GM23338 (cell line): ENCODE data around the gene UVSSA. TPM values are rescaled to one million over a fixed set of nuclear protein-coding genes. Genes with fewer than 3 reads are reported as not detected.

Source experiments
- ATAC-seq: fragments of 200-7000 bp; cut with Tn5 transposase; 3 replicates; pipeline ENCODE4 v1.9.1; 2020
- DNase-seq: peaks from one replicate; pipeline ENCODE4 v3.0.0-alpha.2; 2015; ENCODE audit warnings: low spot score
- H2AFZ ChIP-seq: fragments of 200-600 bp; sonication (generic); 2 replicates; pipeline ENCODE4 v1.8.0; 2016; ENCODE audit warnings: antibody characterized with exemption, mild to moderate bottlenecking, moderate library complexity
- H3F3A ChIP-seq: fragments of 200-600 bp; sonication (generic); replicated peaks from 2 replicates; pipeline ENCODE4 v1.8.0; 2017; ENCODE audit warnings: antibody characterized with exemption, mixed run types, low read depth
- H3K27ac ChIP-seq: fragments of 200-600 bp; sonication (generic); 2 replicates; pipeline ENCODE4 v1.6.1; 2016; ENCODE audit warnings: low read depth
- H3K27me3 ChIP-seq: fragments of 200-600 bp; sonication (generic); 2 replicates; pipeline ENCODE4 v1.8.0; 2016; ENCODE audit warnings: mild to moderate bottlenecking, mixed run types, moderate library complexity; ENCODE audit not compliant: insufficient read depth
- H3K36me3 ChIP-seq: fragments of 200-600 bp; sonication (generic); 2 replicates; pipeline ENCODE4 v1.8.0; 2016; ENCODE audit warnings: mild to moderate bottlenecking; ENCODE audit not compliant: insufficient read depth
- H3K4me1 ChIP-seq: fragments of 200-600 bp; sonication (generic); 2 replicates; pipeline ENCODE4 v1.8.0; 2016; ENCODE audit warnings: mild to moderate bottlenecking, moderate library complexity; ENCODE audit not compliant: insufficient read depth
- H3K4me2 ChIP-seq: fragments of 200-600 bp; sonication (generic); 2 replicates; pipeline ENCODE4 v1.7.1; 2017; ENCODE audit warnings: mixed run types
- H3K4me3 ChIP-seq: fragments of 200-600 bp; sonication (generic); 2 replicates; pipeline ENCODE4 v1.6.1; 2016; ENCODE audit warnings: mixed run types
- H3K79me2 ChIP-seq: fragments of 200-600 bp; sonication (generic); replicated peaks from 2 replicates; pipeline ENCODE4 v1.8.0; 2017; ENCODE audit warnings: mild to moderate bottlenecking; ENCODE audit not compliant: insufficient read depth
- H3K9me2 ChIP-seq: fragments of 200-600 bp; sonication (generic); 2 replicates; pipeline ENCODE4 v1.8.0; 2017; ENCODE audit not compliant: insufficient read depth
- H4K20me1 ChIP-seq: fragments of 200-600 bp; sonication (generic); replicated peaks from 2 replicates; pipeline ENCODE4 v1.8.0; 2017; ENCODE audit warnings: mild to moderate bottlenecking; ENCODE audit not compliant: insufficient read depth
- H3K27ac Mint-ChIP-seq: 2 replicates; pipeline ENCODE4 v1.8.0; 2020; ENCODE audit warnings: inconsistent platforms, mild to moderate bottlenecking, moderate library complexity, mixed read lengths
- H3K27me3 Mint-ChIP-seq: 3 replicates; pipeline ENCODE4 v1.8.0; 2022; ENCODE audit warnings: low read depth, mild to moderate bottlenecking, moderate library complexity, mixed read lengths, inconsistent platforms; ENCODE audit not compliant: insufficient read depth, poor library complexity
- H3K36me3 Mint-ChIP-seq: 3 replicates; pipeline ENCODE4 v1.8.0; 2021; ENCODE audit warnings: low read depth, mild to moderate bottlenecking, inconsistent platforms, moderate library complexity, mixed read lengths
- H3K4me1 Mint-ChIP-seq: 3 replicates; pipeline ENCODE4 v1.8.0; 2020; ENCODE audit warnings: mild to moderate bottlenecking, inconsistent platforms, mixed read lengths
- H3K4me3 Mint-ChIP-seq: 3 replicates; pipeline ENCODE4 v1.8.0; 2021; ENCODE audit warnings: moderate library complexity, mild to moderate bottlenecking, inconsistent platforms, mixed read lengths
- H3K9me3 Mint-ChIP-seq: 3 replicates; pipeline ENCODE4 v1.8.0; 2020; ENCODE audit warnings: moderate library complexity, mild to moderate bottlenecking, inconsistent platforms, mixed read lengths
- CREB1 ChIP-seq: fragments of 250-450 bp; sonication (Bioruptor Pico); IDR thresholded peaks from 2 replicates; pipeline ENCODE4 v1.5.0; 2020; ENCODE audit warnings: low read depth, mild to moderate bottlenecking, moderate library complexity
- CTCF ChIP-seq, 2 experiments: fragments of 200-600 bp in 1 of 2; sonication (generic) in 1 of 2; conservative IDR thresholded peaks; 2 replicates each; pipeline versions ENCODE4 v1.5.1 to v1.6.1; 2016 to 2017; ENCODE audit warnings: antibody characterized with exemption in 2 of 2, low read depth in 2 of 2, mild to moderate bottlenecking in 2 of 2, moderate library complexity in 1 of 2
- EZH2phosphoT487 ChIP-seq: fragments of 200-600 bp; sonication (generic); IDR thresholded peaks from one replicate; pipeline ENCODE4 v1.8.1; 2018; ENCODE audit warnings: antibody characterized with exemption; ENCODE audit not compliant: unreplicated experiment
- JUNB ChIP-seq: IDR thresholded peaks from one replicate; pipeline ENCODE4 v1.6.1; 2016; ENCODE audit warnings: antibody characterized with exemption; ENCODE audit not compliant: unreplicated experiment
- NANOG ChIP-seq: IDR thresholded peaks from 2 replicates; pipeline ENCODE4 v1.6.1; 2016; ENCODE audit warnings: antibody characterized with exemption, borderline replicate concordance
- STAT1 ChIP-seq: IDR thresholded peaks from one replicate; pipeline ENCODE4 v1.6.1; 2016; ENCODE audit warnings: antibody characterized with exemption; ENCODE audit not compliant: unreplicated experiment
- ZNF114 ChIP-seq: fragments of 250-450 bp; sonication (Bioruptor Pico); IDR thresholded peaks from 2 replicates; pipeline ENCODE4 v1.5.0; 2020; ENCODE audit warnings: mild to moderate bottlenecking, moderate library complexity
- ZNF331 ChIP-seq: fragments of 250-450 bp; sonication (Bioruptor Pico); IDR thresholded peaks from 2 replicates; pipeline ENCODE4 v1.5.0; 2020; ENCODE audit warnings: low read depth, mild to moderate bottlenecking, moderate library complexity
- ZNF462 ChIP-seq: fragments of 250-450 bp; sonication (Bioruptor Pico); IDR thresholded peaks from 2 replicates; pipeline ENCODE4 v1.5.0; 2020; ENCODE audit warnings: mild to moderate bottlenecking, moderate library complexity
- polyA plus RNA-seq: library from polyadenylated mRNA; unstranded; fragments of >200 nt; fragmentation: Nextera tagmentation; extraction: Ambion mirVana; gene quantifications from 2 replicates; pipeline ENCODE4 v1.2.1, GENCODE V29; 2016
- total RNA-seq: library from RNA; depleted of rRNA; stranded (reverse); fragments of >200 nt; shearing (Covaris generic); gene quantifications from 2 replicates; pipeline ENCODE4 v1.2.3, GENCODE V29; 2014
- TF ChIP-seq, protein P1 (sequence below): IDR thresholded peaks from 2 replicates; pipeline ENCODE4 v1.6.1; 2016; ENCODE audit warnings: antibody characterized with exemption

Gene UVSSA
- total and polyA plus RNA-seq, 2 experiments from 2014 or later = 6.5 to 27.7 TPM

DNA sequence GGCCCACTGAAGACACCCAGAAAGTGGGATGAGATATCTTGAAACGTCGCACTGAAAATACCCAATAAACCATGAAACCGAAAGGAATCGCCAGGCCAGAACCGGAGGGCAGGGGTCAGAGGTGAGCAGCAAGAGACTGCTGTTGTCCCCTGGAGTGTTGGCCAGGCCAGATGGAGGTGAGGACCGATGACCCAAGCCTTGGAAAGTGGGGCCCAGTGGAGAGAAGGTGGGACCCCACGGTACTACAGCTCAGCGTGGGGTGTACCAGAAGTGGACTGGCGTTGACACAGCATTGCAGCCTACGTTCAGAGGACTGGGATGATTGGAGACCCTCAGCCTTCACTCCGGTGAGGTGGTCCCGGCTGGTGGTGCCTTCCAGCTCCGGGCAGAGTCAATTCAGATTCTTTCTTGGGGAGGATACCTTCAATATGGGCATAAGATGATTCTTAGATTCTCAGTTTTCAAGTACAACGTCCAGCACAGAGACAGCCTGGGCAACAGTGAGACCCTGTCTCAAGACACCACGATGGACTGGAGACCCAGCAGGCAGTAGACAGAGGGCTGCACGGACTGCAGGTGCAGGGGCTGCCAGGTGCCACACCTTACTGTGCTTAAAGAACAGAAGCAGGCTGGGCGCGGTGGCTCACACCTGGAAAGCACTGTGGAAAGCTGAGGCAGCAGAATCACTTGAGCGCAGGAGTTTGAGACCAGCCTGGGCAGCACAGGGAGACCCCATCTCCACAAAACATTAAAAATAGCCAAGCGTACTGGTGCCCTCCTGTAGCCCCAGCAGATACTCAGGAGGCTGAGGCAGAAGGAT lies 34.0 kb upstream of the UVSSA start:
- Mint-ChIP-seq H3K36me3 (peaks cover 60% of the 10 kb centered on the region), H3K27me3 (peaks cover 3% of the 10 kb centered on the region), H3K4me1 (peaks cover 17% of the 10 kb centered on the region), H3K4me3 (no peak overlapping the region), H3K27ac (no peak overlapping the region), H3K9me3 (peaks cover 6% of the 10 kb centered on the region; the same call in 1 of the 3 replicates)
- Histone ChIP-seq H3K9me2 (no peaks in the 10 kb centered on the region), H4K20me1 (peaks cover 4% of the 10 kb centered on the region), H3K4me1 (peaks cover 8% of the 10 kb centered on the region), H3K27ac (no peak overlapping the region), H3F3A (peaks cover 6% of the 10 kb centered on the region; the same call in 1 of the 2 replicates), H3K27me3 (no peaks in the 10 kb centered on the region), H3K4me2 (no peak overlapping the region), H3K4me3 (no peak overlapping the region), H2AFZ (no peak overlapping the region), H3K79me2 (peaks cover 58% of the 10 kb centered on the region), H3K36me3 (peaks cover 20% of the 10 kb centered on the region)
- DNase-seq (no peak), ATAC-seq (no peak)
- TF ChIP-seq EZH2phosphoT487 (no peak), CTCF (conservative IDR thresholded peaks at IDR 0.05; ENCODE audit: low read depth in 2 of 2) (no peak), JUNB (no peak)
- TF ChIP-seq, protein P1, sequence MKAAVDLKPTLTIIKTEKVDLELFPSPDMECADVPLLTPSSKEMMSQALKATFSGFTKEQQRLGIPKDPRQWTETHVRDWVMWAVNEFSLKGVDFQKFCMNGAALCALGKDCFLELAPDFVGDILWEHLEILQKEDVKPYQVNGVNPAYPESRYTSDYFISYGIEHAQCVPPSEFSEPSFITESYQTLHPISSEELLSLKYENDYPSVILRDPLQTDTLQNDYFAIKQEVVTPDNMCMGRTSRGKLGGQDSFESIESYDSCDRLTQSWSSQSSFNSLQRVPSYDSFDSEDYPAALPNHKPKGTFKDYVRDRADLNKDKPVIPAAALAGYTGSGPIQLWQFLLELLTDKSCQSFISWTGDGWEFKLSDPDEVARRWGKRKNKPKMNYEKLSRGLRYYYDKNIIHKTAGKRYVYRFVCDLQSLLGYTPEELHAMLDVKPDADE = no peak

DNA sequence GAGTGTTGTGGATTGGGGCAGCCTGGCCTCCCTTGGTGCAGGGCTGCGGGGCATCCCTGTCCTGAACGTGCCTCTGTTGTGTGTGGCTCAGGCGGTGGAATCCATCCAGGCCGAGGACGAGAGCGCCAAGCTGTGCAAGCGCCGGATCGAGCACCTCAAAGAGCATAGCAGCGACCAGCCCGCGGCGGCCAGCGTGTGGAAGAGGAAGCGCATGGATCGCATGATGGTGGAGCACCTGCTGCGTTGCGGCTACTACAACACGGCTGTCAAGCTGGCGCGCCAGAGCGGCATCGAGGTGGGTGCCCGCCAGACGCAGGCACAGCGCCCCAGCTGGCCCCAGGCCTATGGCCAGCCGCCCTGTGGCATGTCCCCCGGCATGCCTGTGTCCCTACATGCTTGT lies 31.7 kb upstream of the UVSSA start:
- Mint-ChIP-seq H3K4me1 (peaks cover 7% of the 10 kb centered on the region), H3K9me3 (peaks cover 6% of the 10 kb centered on the region; the same call in 1 of the 3 replicates), H3K4me3 (no peak overlapping the region), H3K27ac (peak overlapping the region; percentile 90), H3K36me3 (peaks cover 78% of the 10 kb centered on the region), H3K27me3 (no peaks in the 10 kb centered on the region)
- peaks cover 20% of the 10 kb centered on the region for H3K36me3 ChIP-seq
- H3K27ac ChIP-seq = no peak overlapping the region
- H3K79me2 ChIP-seq = peaks cover 40% of the 10 kb centered on the region
- H3K27me3 ChIP-seq = no peaks in the 10 kb centered on the region
- H2AFZ ChIP-seq = no peak overlapping the region
- no peaks in the 10 kb centered on the region for H3K9me2 ChIP-seq
- no peak overlapping the region for H3K4me3 ChIP-seq
- ATAC-seq (no peak), DNase-seq (no peak)
- 0 out of 2 replicates have a peak, but pooled peaks cover 3% of the 10 kb centered on the region for H3F3A ChIP-seq
- H3K4me1 ChIP-seq = no peaks in the 10 kb centered on the region
- H4K20me1 ChIP-seq = peaks cover 4% of the 10 kb centered on the region
- H3K4me2 ChIP-seq = no peak overlapping the region
- TF ChIP-seq ZNF331 (CRISPR knock-in tag) (no peak), EZH2phosphoT487 (no peak), CREB1 (CRISPR knock-in tag) (no peak), ZNF114 (no peak), NANOG (no peak), STAT1 (no peak), JUNB (no peak), ZNF462 (CRISPR knock-in tag) (no peak)
- TF ChIP-seq, protein P1 = no peak
